ENCODE results near the gene SLC25A45.

SLC25A45 gene

GRCh38 chr11:65363770-65364169, 18.7 kb downstream of the SLC25A45 start:
- no peak for DNase-seq (ENCODE audit: low read depth, low spot score)
- ChIA-PET POLR2A (interaction anchor here (0.5 to 0.6 kb wide), 2 partner anchors 45 to 101 kb away, joined by 3 read pairs; no protein-coding TSS in a partner anchor), CTCF (interaction anchor here (1.3 to 1.7 kb wide), 3 partner anchors 10 to 147 kb away, joined by 4 to 7 read pairs (median 4); no protein-coding TSS in a partner anchor)
- TF ChIP-seq, protein P1, sequence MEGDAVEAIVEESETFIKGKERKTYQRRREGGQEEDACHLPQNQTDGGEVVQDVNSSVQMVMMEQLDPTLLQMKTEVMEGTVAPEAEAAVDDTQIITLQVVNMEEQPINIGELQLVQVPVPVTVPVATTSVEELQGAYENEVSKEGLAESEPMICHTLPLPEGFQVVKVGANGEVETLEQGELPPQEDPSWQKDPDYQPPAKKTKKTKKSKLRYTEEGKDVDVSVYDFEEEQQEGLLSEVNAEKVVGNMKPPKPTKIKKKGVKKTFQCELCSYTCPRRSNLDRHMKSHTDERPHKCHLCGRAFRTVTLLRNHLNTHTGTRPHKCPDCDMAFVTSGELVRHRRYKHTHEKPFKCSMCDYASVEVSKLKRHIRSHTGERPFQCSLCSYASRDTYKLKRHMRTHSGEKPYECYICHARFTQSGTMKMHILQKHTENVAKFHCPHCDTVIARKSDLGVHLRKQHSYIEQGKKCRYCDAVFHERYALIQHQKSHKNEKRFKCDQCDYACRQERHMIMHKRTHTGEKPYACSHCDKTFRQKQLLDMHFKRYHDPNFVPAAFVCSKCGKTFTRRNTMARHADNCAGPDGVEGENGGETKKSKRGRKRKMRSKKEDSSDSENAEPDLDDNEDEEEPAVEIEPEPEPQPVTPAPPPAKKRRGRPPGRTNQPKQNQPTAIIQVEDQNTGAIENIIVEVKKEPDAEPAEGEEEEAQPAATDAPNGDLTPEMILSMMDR (IDR thresholded peaks at IDR 0.05; ENCODE audit: insufficient read depth, low read length, missing control alignments) = no peak
- H3K4me3 ChIP-seq (ENCODE audit: low read depth, low read length) = no peak overlapping the region

DNA sequence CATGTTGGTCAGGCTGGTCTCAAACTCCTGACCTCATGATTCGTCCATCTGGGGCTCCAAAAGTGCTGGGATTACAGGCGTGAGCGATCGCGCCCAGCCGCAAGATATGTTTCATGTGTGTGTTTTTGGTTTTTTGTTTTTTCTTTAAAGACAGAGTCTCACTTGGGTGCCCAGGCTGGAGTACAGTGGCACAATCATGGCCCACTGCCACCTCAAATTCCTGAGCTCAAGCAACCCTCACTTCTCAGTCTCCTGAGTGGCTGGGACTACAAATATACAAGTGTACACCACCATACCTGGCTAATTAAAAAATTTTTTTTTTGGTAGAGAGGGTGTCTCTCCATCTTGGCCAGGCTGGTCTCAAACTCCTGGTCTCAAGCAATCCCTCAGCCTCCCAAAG, 19.5 kb downstream of the SLC25A45 start:
- DNase-seq (ENCODE audit: low read depth, low spot score) = no peak
- ChIA-PET CTCF (interaction anchor here (1.3 to 1.7 kb wide), 4 partner anchors 9 to 148 kb away, joined by 4 to 7 read pairs (median 4); no protein-coding TSS in a partner anchor), POLR2A (interaction anchor here (0.6 to 0.7 kb wide), 2 partner anchors 8 to 145 kb away, joined by 3 read pairs; no protein-coding TSS in a partner anchor)
- TF ChIP-seq, protein P1 (IDR thresholded peaks at IDR 0.05; ENCODE audit: insufficient read depth, low read length, missing control alignments) = no peak
- H3K4me3 ChIP-seq (ENCODE audit: low read depth, low read length) = no peak overlapping the region

- TF ChIP-seq, protein P1 (IDR thresholded peaks at IDR 0.05; ENCODE audit: insufficient read depth, low read length, missing control alignments) = no peak
- POLR2A ChIA-PET = interaction anchor here (0.6 to 0.7 kb wide), 2 partner anchors 9 to 146 kb away, joined by 3 read pairs; no protein-coding TSS in a partner anchor
- no peak for DNase-seq (ENCODE audit: low read depth, low spot score)
- CTCF ChIA-PET = interaction anchor here (0.8 to 2.9 kb wide), 4 partner anchors 8 to 148 kb away, joined by 3 to 15 read pairs (median 6); no protein-coding TSS in a partner anchor
- no peak overlapping the region for H3K4me3 ChIP-seq (ENCODE audit: low read depth, low read length)
These were observed 20.0 kb downstream of the SLC25A45 start for GRCh38 chr11:65362320-65362931.

GRCh38 chr11:65357856-65358356, 24.5 kb downstream of the SLC25A45 start:
- no peak for DNase-seq (ENCODE audit: low read depth, low spot score)
- TF ChIP-seq, protein P1 (IDR thresholded peaks at IDR 0.05; ENCODE audit: insufficient read depth, low read length, missing control alignments) = no peak
- no peak overlapping the region for H3K4me3 ChIP-seq (ENCODE audit: low read depth, low read length)
- CTCF ChIA-PET = interaction anchor here (1.4 to 1.5 kb wide), 3 partner anchors 16 to 152 kb away, joined by 3 to 7 read pairs (median 5); no protein-coding TSS in a partner anchor
- POLR2A ChIA-PET = interaction anchor here (1.2 kb wide), 2 partner anchors 65 to 140 kb away, joined by 3 read pairs; no protein-coding TSS in a partner anchor

DNA sequence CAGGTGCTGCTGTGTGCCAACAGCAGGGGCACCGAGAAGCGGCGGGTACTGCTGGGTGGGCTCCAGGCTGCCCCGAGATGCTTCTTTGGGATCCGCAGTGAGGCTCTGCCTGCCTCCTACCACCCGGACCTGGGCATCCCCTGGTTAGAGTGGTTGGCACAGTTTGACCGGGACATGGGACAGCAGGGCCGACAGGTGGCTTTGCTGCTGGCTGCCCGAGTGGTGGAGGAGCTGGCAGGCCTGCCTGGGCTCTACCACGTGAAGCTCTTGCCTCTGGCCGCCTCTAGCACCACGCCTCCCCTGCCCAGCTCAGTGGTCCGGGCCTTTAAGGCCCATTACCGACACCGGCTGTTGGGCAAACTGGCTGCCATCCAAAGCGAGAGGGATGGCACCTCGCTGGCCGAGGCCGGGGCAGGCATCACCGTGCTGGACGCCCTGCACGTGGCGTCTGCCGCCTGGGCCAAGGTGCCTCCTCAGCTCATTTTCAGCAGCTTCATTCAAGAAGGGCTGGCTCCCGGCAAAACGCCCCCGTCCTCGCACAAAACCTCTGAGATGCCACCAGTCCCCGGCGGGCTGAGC, 26.0 kb downstream of the SLC25A45 start:
- POLR2A ChIA-PET = interaction anchor here (0.6 to 1.3 kb wide), 4 partner anchors 66 to 143 kb away, joined by 3 read pairs; partner anchors contain the start of gene NEAT1
- DNase-seq (ENCODE audit: low read depth, low spot score) = no peak
- no peak overlapping the region for H3K4me3 ChIP-seq (ENCODE audit: low read depth, low read length)
- TF ChIP-seq, protein P1 (IDR thresholded peaks at IDR 0.05; ENCODE audit: insufficient read depth, low read length, missing control alignments) = no peak
- CTCF ChIA-PET = interaction anchor here (0.7 to 2.1 kb wide), 13 partner anchors 9 to 184 kb away, joined by 3 to 7 read pairs (median 3); partner anchors contain the start of gene CAPN1
